ENCODE results near the gene KCNQ5.
A peak's percentile ranks its signal among the peaks of the same experiment; 100 is the strongest.

The KCNQ5 gene

DNA sequence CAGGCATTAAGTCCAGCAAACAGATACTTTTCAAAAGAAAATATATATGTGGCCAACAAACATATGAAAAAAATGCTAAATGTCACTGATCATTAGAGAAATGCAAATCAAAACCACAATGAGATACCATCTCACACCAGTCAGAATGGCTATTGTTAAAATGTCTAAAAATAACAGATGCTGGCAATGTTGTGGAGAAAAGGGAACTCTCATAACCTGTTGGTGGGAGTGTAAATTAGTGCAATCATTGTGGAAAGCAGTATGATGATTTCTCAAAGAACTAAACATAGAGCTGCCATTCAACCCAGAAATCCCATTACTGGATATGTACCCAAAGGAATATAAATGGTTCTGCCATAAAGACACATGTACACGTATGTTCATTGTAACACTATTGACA is 20.6 kb downstream of the KCNQ5 start:
- Histone ChIP-seq H3K9me3 (no peaks in the 10 kb centered on the region), H3K36me3 (no peaks in the 10 kb centered on the region), H3K4me1 (peaks cover 0 to 4% (median 0%) of the 10 kb centered on the region in 4 donors), H3K27ac (no peak overlapping the region), H3K4me3 (no peak overlapping the region), H3K27me3 (no peaks in the 10 kb centered on the region)
- intact Hi-C loops (cut with DNase I; ENCODE audit: low total_unique reads) = no loop called here
- TF ChIP-seq, protein P1, sequence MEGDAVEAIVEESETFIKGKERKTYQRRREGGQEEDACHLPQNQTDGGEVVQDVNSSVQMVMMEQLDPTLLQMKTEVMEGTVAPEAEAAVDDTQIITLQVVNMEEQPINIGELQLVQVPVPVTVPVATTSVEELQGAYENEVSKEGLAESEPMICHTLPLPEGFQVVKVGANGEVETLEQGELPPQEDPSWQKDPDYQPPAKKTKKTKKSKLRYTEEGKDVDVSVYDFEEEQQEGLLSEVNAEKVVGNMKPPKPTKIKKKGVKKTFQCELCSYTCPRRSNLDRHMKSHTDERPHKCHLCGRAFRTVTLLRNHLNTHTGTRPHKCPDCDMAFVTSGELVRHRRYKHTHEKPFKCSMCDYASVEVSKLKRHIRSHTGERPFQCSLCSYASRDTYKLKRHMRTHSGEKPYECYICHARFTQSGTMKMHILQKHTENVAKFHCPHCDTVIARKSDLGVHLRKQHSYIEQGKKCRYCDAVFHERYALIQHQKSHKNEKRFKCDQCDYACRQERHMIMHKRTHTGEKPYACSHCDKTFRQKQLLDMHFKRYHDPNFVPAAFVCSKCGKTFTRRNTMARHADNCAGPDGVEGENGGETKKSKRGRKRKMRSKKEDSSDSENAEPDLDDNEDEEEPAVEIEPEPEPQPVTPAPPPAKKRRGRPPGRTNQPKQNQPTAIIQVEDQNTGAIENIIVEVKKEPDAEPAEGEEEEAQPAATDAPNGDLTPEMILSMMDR (IDR thresholded peaks at IDR 0.05) = no peak
- DNase-seq = no peak

DNA sequence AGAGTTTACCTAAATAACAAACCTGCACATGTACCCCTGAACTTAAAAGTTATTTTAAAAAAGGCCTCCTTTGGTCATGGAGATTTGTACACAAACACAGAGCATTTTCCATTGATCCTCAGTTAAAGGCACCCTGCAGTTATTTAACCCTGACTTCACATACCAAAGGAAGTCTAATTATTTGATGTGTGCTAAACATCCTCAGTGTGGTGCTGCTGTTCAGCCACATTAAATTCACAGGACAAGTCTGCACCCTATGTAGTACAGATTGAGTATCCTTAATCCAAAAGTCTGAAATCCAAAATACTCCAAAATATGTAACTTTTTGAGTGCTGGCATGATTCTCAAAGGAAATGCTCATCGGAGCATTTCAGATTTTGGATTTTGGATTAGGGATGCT is 21.4 kb downstream of the KCNQ5 start:
- no peak overlapping the region for H3K27ac ChIP-seq
- no peaks in the 10 kb centered on the region for H3K27me3 ChIP-seq
- TF ChIP-seq, protein P1 (IDR thresholded peaks at IDR 0.05) = no peak
- DNase-seq = no peak
- intact Hi-C loops (cut with DNase I; ENCODE audit: low total_unique reads) = no loop called here
- no peaks in the 10 kb centered on the region for H3K9me3 ChIP-seq
- H3K4me1 ChIP-seq = peaks cover 0 to 4% (median 0%) of the 10 kb centered on the region in 4 donors
- no peak overlapping the region for H3K4me3 ChIP-seq
- no peaks in the 10 kb centered on the region for H3K36me3 ChIP-seq

DNA sequence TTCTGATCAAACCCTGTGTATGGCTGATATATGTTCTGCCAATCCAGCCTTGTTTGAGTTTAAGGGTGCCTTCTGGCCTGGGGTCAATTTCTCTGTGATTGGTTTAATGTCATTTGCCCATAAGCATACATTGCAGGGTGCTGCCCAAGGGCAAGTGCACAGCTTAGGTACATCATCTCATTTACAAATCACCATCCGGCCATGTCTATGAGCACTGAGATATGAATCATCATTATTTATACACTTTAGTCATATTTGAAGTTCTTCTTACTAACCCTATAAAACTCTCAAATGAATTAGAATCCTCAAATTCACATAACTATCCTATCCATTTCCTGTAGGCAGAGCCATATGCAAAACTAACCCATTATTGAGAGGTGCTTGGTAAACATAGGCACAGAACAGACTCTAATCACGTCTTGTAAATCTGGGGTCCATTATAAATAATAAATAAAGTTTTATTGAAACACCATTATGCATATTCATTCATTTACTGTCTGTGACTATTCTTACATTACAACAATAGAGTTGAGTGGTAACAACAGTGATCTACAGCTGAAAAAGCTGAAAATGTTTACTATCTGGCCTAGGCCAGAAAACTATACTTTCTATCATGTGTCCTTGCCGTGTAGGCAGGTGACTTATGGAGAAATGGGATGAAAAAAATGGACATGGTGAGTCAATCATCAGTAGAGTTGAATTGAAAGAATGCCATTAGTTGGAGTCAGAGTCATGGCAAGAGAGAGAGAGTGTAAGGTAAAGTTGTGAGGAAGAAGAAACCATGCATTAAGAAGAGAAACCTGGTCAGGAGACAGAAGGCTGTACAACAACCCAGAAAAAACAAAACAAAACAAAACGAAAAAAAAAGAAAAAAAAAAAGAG is 25.0 kb downstream of the KCNQ5 start:
- Histone ChIP-seq H3K27ac (no peak overlapping the region), H3K4me3 (no peak overlapping the region), H3K4me1 (peaks cover 0 to 32% (median 3%) of the 10 kb centered on the region in 4 donors), H3K36me3 (no peaks in the 10 kb centered on the region), H3K27me3 (no peaks in the 10 kb centered on the region), H3K9me3 (no peaks in the 10 kb centered on the region)
- no peak for DNase-seq
- intact Hi-C loops (cut with DNase I; ENCODE audit: low total_unique reads) = no loop called here
- TF ChIP-seq, protein P1 (IDR thresholded peaks at IDR 0.05) = no peak

DNA sequence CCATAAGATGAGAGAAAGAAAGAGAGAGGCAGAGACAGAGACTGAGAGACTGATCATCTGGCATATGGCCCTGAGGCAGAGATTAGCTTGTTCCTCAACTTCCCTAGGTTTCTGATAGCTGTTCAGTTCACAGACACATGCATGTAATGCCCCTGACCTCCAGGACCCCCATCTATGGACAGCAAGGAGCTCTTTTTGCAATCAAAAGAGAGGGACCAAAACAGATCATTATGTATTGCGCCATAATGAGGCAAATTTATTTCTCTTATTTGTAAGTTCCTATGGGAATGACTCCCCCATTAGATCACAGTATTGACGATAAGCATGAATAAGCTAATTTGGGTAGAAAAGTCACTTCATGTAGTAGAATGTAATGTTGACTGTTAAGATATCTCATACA is 25.6 kb downstream of the KCNQ5 start:
- DNase-seq = no peak
- intact Hi-C loops (cut with DNase I; ENCODE audit: low total_unique reads) = no loop called here
- H3K4me1 ChIP-seq = peaks cover 0 to 38% (median 4%) of the 10 kb centered on the region in 4 donors
- H3K27me3 ChIP-seq = no peaks in the 10 kb centered on the region
- H3K36me3 ChIP-seq = no peaks in the 10 kb centered on the region
- H3K4me3 ChIP-seq = no peak overlapping the region
- H3K27ac ChIP-seq = no peak overlapping the region
- TF ChIP-seq, protein P1 (IDR thresholded peaks at IDR 0.05) = no peak
- H3K9me3 ChIP-seq = no peaks in the 10 kb centered on the region

DNA sequence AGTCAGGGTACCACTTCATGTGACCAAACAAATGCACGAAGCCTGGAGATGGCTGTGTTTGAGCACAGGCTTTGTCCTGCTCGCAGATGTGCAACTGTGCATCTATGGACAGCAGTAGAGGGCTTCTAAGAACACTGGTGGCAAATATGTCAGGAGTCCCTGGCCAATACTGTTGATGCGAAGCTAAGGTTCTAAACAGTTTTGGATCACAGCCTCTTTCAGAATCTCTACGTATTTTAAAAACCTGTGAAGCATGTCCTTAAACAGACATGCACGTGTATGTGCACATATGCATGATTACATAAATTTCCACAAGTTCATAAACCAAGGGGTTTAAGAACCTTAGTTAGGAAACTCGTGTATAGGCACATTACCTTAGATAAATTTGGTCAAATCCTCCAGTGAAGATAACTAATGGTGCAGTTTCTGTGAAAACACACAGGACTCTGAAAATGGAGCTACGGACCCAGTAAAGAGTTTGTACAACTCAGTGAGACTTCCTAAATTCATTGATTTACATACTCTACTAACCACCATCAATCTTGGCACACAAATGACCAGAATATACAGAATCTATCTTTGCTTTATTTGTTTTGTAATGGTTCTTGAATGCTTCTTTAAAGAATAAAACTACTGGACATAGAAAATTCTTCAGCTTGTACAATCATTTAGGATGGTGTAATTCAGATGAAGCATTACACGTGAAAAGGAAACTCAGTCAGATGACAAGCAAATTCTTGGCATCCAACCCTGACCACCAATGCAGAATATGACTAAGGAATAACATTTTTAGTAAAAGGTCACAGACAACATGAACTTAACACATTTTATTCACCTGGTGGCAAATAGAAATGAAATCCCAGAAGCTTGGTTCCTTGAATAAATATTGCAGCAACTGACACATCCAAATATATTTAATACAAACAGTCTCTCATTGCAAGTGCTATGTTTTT is 27.4 kb downstream of the KCNQ5 start:
- intact Hi-C loops (cut with DNase I; ENCODE audit: low total_unique reads) = no loop called here
- no peak for DNase-seq
- H3K27ac ChIP-seq = peak overlapping the region; percentile 1 to 42

More for the DNA sequence above, 27.4 kb downstream of the KCNQ5 start:
- Histone ChIP-seq H3K27me3 (no peaks in the 10 kb centered on the region), H3K4me3 (no peak overlapping the region), H3K36me3 (no peaks in the 10 kb centered on the region), H3K4me1 (peaks cover 0 to 47% (median 6%) of the 10 kb centered on the region in 4 donors), H3K9me3 (no peaks in the 10 kb centered on the region)
- TF ChIP-seq, protein P1 (IDR thresholded peaks at IDR 0.05) = no peak
